Esophagus muscularis mucosa (tissue), 4 donors: ENCODE data around the gene PATL2. TPM values are rescaled to one million over a fixed set of nuclear protein-coding genes. Genes with fewer than 3 reads are reported as not detected.
A peak's percentile ranks its signal among the peaks of the same experiment; 100 is the strongest.
"Not testable (repeated sequence)": the region's sequence is repeated elsewhere in the genome, so short reads cannot be mapped to it uniquely, and the experiment has no call there.

ENCODE experiments used
- DNase-seq: peaks from one replicate; pipeline ENCODE4 v3.0.0-alpha.2; 2017; ENCODE audit errors: extremely low spot score
- H3K27ac ChIP-seq, 4 donors: fragments of 200-600 bp; sonication (generic); replicated peaks in 1 of 4; 1 replicate in 3 of 4; 2 replicates in 1 of 4; pipeline ENCODE4 v1.5.1; 2016 to 2019; ENCODE audit warnings: mild to moderate bottlenecking in 1 of 4
- H3K27me3 ChIP-seq, 4 donors: fragments of 200-600 bp; sonication (generic); one replicate each; pipeline versions ENCODE4 v1.5.1 to v1.6.0; 2016 to 2019
- H3K36me3 ChIP-seq, 4 donors: fragments of 200-600 bp; sonication (generic); one replicate each; pipeline ENCODE4 v1.5.1; 2016 to 2019
- H3K4me1 ChIP-seq, 4 donors: fragments of 200-600 bp; sonication (generic); one replicate each; pipeline ENCODE4 v1.5.1; 2016 to 2019
- H3K4me3 ChIP-seq, 4 donors: fragments of 200-600 bp; sonication (generic); 1 replicate in 2 of 4; 2 replicates in 2 of 4; pipeline ENCODE4 v1.5.1; 2016 to 2019; ENCODE audit warnings: mild to moderate bottlenecking in 4 of 4, moderate library complexity in 1 of 4
- H3K9me3 ChIP-seq, 4 donors: fragments of 200-600 bp; sonication (generic); 1 replicate in 3 of 4; 2 replicates in 1 of 4; pipeline ENCODE4 v1.5.1; 2016 to 2019
- EP300 ChIP-seq: sonication (generic); formaldehyde crosslinking; IDR thresholded peaks from one replicate; pipeline ENCODE4 v1.6.1; 2017; ENCODE audit warnings: antibody characterized with exemption
- POLR2A ChIP-seq: fragments of 450-650 bp; IDR thresholded peaks from one replicate; pipeline ENCODE4 v1.6.1; 2017; ENCODE audit warnings: antibody characterized with exemption, moderate library complexity, mild to moderate bottlenecking, low read depth
- POLR2AphosphoS5 ChIP-seq, 2 donors: sonication (generic); formaldehyde crosslinking; IDR thresholded peaks; one replicate each; pipeline ENCODE4 v1.6.1; 2017; ENCODE audit warnings: antibody characterized with exemption in 2 of 2
- WGBS: methylation state at CpG from one replicate; pipeline ENCODE4 v1.1.5; 2018; 5-methylcytosine and 5-hydroxymethylcytosine counted together
- intact Hi-C: fragments of 100-400 bp; cut with DNase I; formaldehyde crosslinking; loops from one replicate; pipeline ENCODE4 v1.15.1; 2023
- total RNA-seq, 4 donors: library from RNA; depleted of rRNA; stranded (reverse); fragments of >200 nt; gene quantifications; one replicate each; pipeline versions ENCODE4 v1.1.0 to v1.2.1, GENCODE V29; 2016
- TF ChIP-seq, protein P1 (sequence below), 3 experiments: fragments of 200-600 bp in 2 of 3; fragments of 450-650 bp in 1 of 3; sonication (generic) in 2 of 3; IDR thresholded peaks; one replicate each; pipeline ENCODE4 v1.5.1; 2017 to 2019; ENCODE audit warnings: antibody characterized with exemption in 3 of 3, mild to moderate bottlenecking in 2 of 3, moderate library complexity in 1 of 3

PATL2 gene
- total RNA-seq, 4 donors from 2014 or later: 0.19 to 0.50 (median 0.41) TPM

DNA sequence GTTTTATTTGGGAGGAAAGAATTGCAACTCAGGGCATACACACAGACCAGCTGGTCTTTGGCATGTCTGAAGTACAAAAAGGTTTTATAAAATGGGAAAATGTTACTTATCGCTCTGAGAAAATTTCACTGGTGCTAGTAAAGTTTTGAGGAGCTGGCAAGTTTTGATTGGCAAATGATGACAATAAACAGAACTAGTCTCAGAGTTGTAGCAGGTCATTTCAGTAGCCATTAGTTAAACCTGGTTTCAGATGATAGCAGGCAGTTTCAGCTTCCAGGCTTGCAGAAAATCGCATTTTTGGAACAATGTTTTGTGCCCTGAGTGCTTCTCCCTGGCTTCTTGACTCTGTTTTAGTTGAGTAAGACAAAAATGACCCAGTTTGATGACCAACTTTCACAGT lies 10.9 kb upstream of the PATL2 start:
- no peak for TF ChIP-seq POLR2A
- TF ChIP-seq EP300: no peak
- TF ChIP-seq POLR2AphosphoS5 (IDR thresholded peaks at IDR 0.05): no peak
- TF ChIP-seq, protein P1, sequence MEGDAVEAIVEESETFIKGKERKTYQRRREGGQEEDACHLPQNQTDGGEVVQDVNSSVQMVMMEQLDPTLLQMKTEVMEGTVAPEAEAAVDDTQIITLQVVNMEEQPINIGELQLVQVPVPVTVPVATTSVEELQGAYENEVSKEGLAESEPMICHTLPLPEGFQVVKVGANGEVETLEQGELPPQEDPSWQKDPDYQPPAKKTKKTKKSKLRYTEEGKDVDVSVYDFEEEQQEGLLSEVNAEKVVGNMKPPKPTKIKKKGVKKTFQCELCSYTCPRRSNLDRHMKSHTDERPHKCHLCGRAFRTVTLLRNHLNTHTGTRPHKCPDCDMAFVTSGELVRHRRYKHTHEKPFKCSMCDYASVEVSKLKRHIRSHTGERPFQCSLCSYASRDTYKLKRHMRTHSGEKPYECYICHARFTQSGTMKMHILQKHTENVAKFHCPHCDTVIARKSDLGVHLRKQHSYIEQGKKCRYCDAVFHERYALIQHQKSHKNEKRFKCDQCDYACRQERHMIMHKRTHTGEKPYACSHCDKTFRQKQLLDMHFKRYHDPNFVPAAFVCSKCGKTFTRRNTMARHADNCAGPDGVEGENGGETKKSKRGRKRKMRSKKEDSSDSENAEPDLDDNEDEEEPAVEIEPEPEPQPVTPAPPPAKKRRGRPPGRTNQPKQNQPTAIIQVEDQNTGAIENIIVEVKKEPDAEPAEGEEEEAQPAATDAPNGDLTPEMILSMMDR (IDR thresholded peaks at IDR 0.05): no peak
- H3K4me3 ChIP-seq: no peak overlapping the region
- no peak overlapping the region for H3K27ac ChIP-seq
- 92% methylated on average over 2 of the region's 2 CpGs for WGBS
- no peaks in the 10 kb centered on the region for H3K27me3 ChIP-seq
- H3K4me1 ChIP-seq: peaks cover 10 to 21% (median 18%) of the 10 kb centered on the region in 4 donors
- H3K9me3 ChIP-seq: no peaks in the 10 kb centered on the region
- no peak for DNase-seq
- intact Hi-C loops: no loop called here
- peaks cover 8 to 32% (median 25%) of the 10 kb centered on the region in 4 donors for H3K36me3 ChIP-seq

DNA sequence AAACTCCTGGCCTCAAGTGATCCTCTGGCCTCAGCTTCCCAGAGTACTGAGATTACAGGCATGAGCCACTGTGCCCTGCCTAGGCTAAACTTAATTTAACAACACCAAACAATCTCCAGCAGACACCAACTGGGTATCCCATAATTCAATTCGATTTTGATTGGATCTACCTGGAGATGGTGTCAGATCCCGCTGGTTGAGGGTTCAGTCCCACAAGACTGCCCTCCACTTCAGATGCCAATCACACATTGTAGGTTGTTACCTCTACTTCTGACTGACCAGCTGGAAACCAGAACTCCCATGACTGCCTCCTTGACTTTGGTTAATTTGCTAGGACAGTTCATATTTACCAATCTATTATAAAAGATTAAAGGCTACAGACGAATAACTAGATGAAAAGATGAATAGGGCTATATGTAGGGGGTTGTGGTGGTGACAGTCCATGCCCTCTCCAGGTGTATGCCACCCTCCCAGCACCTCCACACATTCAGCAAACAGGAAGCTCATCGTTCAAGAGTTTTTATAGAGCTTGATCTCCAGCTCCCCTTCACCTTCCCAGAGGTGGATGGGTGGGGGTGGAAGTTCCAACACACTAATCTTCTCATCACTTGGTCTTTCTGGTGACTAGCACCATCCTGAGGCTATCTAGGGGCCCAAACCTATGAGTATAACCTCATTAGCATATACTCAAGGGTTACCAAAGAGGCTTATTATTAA lies 9.5 kb upstream of the PATL2 start:
- intact Hi-C loops: no loop called here
- H3K9me3 ChIP-seq: no peaks in the 10 kb centered on the region
- H3K27me3 ChIP-seq: no peaks in the 10 kb centered on the region
- 85% methylated on average over 4 of the region's 4 CpGs for WGBS
- peaks cover 8 to 23% (median 15%) of the 10 kb centered on the region in 4 donors for H3K4me1 ChIP-seq
- no peak overlapping the region for H3K4me3 ChIP-seq
- H3K36me3 ChIP-seq: peaks cover 20 to 46% (median 39%) of the 10 kb centered on the region in 4 donors
- DNase-seq: no peak
- peak overlapping the region in 1 of 4 donors; percentile 6 for H3K27ac ChIP-seq
- TF ChIP-seq POLR2AphosphoS5 (IDR thresholded peaks at IDR 0.05) (no peak), EP300 (no peak), POLR2A (no peak)
- TF ChIP-seq, protein P1 (IDR thresholded peaks at IDR 0.05): no peak

DNA sequence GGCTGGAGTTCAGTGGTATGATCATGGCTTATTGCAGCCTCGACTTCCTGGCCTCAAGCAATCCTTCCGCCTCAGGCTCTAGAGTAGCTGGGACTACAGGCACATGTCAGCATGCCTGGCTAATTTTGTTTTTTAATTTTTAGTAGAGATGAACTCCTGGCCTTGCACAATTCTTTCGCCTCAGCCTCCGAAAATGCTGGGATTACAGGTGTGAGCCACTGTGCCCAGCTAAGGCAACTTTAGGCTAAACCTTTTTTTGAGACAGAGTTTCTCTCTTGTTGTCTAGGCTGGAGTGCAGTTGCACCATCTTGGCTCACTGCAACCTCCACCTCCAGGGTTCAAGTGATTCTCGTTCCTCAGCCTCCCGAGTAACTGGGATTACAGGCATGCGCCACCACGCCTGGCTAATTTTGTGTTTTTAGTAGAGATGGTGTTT lies 8.9 kb upstream of the PATL2 start:
- Histone ChIP-seq H3K27ac (peak overlapping the region in 1 of 4 donors; percentile 6), H3K4me1 (peaks cover 10 to 24% (median 21%) of the 10 kb centered on the region in 4 donors), H3K36me3 (peaks cover 22 to 52% (median 44%) of the 10 kb centered on the region in 4 donors)
- WGBS: 90% methylated on average over 8 of the region's 8 CpGs
- H3K27me3 ChIP-seq, intact Hi-C loops, DNase-seq, H3K4me3 ChIP-seq, H3K9me3 ChIP-seq: not testable (repeated sequence)

DNA sequence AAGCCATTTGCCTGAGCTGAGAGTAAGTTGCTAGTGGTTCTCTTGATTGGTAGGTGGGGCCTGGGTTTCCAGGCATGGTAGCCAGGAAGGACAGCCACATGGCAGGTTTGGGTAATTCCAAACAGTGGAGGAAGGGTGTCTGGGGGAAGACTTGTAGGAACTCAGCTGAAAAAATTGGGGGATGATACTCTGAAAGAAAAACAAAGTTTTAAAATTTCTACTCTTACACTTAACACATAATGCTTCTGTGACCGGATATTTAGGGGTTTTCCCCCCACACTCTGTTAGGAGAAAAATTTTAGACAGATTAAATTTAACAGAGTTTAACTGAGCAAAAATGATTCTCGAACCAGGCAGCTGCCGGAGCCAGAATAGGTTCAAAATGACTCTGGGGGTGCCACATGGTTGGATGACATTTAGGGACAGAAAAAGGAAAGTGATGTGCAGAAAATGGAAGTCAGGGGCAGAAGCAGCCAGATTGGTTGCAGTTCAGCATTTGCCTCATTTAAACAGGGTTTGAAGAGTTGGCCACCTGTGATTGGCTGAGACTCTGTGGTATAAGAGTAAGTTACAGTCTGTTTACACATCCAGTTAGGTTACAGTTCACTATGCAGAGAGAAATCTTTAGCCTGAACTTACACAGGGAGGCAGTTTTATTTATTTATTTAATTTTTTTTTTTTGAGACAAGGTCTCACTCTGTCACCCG lies 8.3 kb upstream of the PATL2 start:
- Histone ChIP-seq H3K36me3 (peaks cover 22 to 54% (median 46%) of the 10 kb centered on the region in 4 donors), H3K27me3 (no peaks in the 10 kb centered on the region), H3K4me1 (peaks cover 14 to 30% (median 26%) of the 10 kb centered on the region in 4 donors), H3K4me3 (no peak overlapping the region), H3K27ac (peak overlapping the region in 2 of 4 donors; percentile 6 to 18), H3K9me3 (no peaks in the 10 kb centered on the region)
- intact Hi-C loops: no loop called here
- TF ChIP-seq POLR2A (no peak), POLR2AphosphoS5 (IDR thresholded peaks at IDR 0.05) (no peak), EP300 (no peak)
- TF ChIP-seq, protein P1 (IDR thresholded peaks at IDR 0.05): no peak
- no peak for DNase-seq
- 75% methylated on average over 4 of the region's 4 CpGs for WGBS

DNA sequence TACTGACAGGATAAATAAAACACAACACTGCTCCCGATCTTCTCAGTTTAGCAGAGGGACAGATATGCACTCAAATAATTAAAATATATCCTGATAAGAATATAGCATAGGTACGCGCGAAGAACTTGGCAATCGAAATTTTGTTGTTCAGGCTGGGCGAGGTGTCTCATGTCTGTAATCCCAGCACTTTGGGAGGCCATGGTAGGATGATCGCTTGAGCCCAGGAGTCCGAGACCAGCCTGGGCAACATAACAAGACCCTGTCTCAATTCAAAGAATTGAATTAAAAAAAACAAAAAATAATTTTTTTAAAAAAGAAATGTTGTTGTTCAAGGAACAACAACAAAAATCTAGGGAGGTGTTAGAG lies 7.8 kb upstream of the PATL2 start:
- WGBS: 90% methylated on average over 8 of the region's 8 CpGs

More for the DNA sequence above, 7.8 kb upstream of the PATL2 start:
- intact Hi-C loops: no loop called here
- DNase-seq: no peak
- Histone ChIP-seq H3K36me3 (peaks cover 22 to 55% (median 46%) of the 10 kb centered on the region in 4 donors), H3K27me3 (no peaks in the 10 kb centered on the region), H3K4me3 (no peak overlapping the region), H3K9me3 (no peaks in the 10 kb centered on the region), H3K27ac (peak overlapping the region in 2 of 4 donors; percentile 6 to 18), H3K4me1 (peaks cover 20 to 36% (median 32%) of the 10 kb centered on the region in 4 donors)
- TF ChIP-seq EP300 (no peak), POLR2AphosphoS5 (IDR thresholded peaks at IDR 0.05) (no peak), POLR2A (no peak)
- TF ChIP-seq, protein P1 (IDR thresholded peaks at IDR 0.05): no peak
